ENCODE measurements around the gene SLC22A23.

DNA sequence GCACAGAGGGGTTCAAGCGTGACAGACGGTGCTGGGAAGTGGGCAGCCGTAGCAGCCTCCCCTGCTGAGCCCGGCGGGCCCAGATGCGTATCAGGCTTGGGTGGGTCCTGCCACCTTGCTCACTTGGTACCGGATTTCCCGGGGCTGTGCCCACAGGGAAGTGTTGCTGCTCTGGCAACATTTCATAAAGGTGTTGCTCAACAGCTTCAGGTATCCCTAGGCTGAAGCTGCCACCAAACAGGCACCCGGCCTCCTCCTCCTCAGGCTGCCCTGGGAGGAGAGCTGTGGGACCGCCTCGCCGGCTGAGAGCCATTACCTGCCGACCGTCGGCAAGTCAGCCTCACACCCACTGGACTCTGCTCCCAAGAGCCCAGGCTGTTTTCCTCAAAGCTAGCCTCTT is 186.6 kb downstream of the SLC22A23 start:
- TF ChIP-seq, protein P1, sequence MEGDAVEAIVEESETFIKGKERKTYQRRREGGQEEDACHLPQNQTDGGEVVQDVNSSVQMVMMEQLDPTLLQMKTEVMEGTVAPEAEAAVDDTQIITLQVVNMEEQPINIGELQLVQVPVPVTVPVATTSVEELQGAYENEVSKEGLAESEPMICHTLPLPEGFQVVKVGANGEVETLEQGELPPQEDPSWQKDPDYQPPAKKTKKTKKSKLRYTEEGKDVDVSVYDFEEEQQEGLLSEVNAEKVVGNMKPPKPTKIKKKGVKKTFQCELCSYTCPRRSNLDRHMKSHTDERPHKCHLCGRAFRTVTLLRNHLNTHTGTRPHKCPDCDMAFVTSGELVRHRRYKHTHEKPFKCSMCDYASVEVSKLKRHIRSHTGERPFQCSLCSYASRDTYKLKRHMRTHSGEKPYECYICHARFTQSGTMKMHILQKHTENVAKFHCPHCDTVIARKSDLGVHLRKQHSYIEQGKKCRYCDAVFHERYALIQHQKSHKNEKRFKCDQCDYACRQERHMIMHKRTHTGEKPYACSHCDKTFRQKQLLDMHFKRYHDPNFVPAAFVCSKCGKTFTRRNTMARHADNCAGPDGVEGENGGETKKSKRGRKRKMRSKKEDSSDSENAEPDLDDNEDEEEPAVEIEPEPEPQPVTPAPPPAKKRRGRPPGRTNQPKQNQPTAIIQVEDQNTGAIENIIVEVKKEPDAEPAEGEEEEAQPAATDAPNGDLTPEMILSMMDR (IDR thresholded peaks at IDR 0.05), result no peak
- TF ChIP-seq ZFX (IDR thresholded peaks at IDR 0.05; ENCODE audit: borderline replicate concordance), result no peak

Measured in 22Rv1 (cell line).